HG02763 (cell line): ENCODE data around the gene RPL39L.
"Not testable (repeated sequence)": the region's sequence is repeated elsewhere in the genome, so short reads cannot be mapped to it uniquely, and the experiment has no call there.

Experiments used
- ATAC-seq: cut with Tn5 transposase; IDR thresholded peaks from one replicate; pipeline ENCODE4 v1.9.1; 2021; ENCODE audit warnings: mild to moderate bottlenecking, moderate library complexity; ENCODE audit not compliant: unreplicated experiment

Gene RPL39L

GRCh38 chr3:187145149-187145895 is 6.0 kb upstream of the RPL39L start:
- no peak for ATAC-seq

- no peak for ATAC-seq
Measured at GRCh38 chr3:187139895-187140253, 578 bp upstream of the RPL39L start.

DNA sequence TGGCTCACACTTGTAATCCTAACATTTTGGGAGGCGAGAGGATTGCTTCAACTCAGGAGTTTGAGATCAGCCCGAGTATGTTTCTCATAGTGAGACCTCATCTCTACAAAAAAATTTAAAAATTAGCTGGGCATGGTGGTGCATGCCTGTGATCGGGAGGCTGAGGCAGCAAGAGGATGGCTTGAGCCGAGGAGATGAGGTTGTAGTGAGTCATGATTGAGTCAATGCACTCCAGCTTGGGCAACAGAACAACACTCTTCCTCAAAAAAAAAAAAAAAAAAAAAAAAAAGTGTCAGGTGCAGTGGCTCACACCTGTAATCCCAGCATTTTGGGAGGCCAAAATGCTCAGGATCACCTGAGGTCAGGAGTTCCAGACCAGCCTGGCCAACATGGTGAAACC is 2.4 kb downstream of the RPL39L start:
- no peak for ATAC-seq

GRCh38 chr3:187136337-187136736 is 3.0 kb downstream of the RPL39L start:
- no peak for ATAC-seq

DNA sequence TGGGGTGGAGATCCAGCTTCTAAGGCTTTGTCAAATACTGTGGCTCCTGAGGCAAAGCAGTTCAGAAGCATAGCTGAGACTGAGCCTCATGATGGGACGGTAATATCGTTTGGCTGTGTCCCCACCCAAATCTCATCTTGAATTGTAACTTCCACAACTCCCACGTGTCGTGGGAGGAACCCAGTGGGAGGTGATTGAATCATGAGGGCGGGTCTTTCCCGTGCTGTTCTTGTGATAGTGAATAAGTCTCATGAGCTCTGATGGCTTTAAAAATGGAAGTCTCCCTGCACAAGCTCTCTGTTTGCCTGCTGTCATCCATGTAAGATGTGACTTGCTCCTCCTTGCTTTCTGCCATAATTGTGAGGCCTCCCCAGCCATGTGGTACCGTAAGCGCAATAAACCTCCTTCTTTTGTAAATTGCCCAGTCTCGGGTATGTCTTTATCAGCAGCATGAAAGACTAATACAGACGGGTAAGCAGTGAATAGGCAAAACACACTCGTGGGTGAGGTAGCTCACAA is 4.1 kb downstream of the RPL39L start:
- ATAC-seq: not testable (repeated sequence)

DNA sequence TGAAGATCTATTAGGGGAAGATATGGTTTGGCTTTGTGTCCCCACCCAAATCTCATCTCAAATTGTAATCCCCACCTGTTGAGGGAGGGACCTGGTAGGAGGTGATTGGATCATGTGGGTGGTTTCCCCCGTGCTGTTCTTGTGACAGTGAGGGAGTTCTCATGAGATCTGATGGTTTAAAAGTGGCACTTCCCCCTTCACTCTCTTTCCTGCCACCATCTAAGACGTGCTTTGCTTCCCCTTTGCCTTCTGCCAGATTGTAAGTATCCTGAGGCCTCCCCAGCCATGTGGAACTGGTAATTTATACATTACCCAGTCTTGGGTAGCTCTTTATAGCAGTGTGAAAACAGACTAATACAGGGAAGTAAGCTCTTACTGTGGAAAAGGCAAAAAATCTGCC is 6.1 kb downstream of the RPL39L start:
- ATAC-seq: not testable (repeated sequence)

GRCh38 chr3:187132666-187133065 is 6.6 kb downstream of the RPL39L start:
- no peak for ATAC-seq

- no peak for ATAC-seq
Measured at GRCh38 chr3:187131981-187132380, 7.3 kb downstream of the RPL39L start.

DNA sequence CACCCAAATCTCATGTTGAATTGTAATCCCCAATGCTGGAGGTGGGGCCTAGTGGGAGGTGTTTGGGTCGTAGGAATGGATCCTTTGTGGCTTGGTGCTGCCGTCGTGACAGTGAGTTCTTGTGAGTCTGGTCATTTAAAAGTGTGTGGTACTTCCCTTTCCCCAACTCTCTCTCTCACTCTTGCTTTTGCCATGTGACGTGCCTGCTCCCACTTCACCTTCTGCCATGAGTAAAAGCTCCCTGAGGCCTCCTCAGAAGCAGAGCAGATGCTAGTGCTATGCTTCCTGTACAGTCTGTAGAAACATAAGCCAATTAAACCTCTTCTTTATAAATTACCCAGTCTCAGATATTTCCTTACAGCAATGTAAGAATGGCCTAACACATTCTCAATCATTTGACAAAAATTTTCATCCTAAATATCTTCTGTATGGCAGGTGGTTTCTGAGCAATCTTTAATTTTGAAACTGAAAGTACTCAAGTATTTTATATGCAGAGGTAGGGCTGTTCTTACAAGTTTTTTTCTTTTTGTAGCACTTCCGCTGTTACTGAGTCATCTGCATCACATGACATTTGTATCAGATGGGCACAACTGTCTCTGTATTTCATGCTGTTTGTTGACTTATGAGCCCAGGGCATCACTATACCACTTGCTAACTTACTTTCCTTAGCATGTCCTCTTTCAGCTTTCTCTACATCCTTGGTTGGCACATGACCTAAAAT is 8.8 kb downstream of the RPL39L start:
- peak; percentile 66 for ATAC-seq

GRCh38 chr3:187125319-187126031 is 13.8 kb downstream of the RPL39L start:
- ATAC-seq: no peak

- ATAC-seq: no peak
Measured at GRCh38 chr3:187122261-187122660, 17.0 kb downstream of the RPL39L start.

DNA sequence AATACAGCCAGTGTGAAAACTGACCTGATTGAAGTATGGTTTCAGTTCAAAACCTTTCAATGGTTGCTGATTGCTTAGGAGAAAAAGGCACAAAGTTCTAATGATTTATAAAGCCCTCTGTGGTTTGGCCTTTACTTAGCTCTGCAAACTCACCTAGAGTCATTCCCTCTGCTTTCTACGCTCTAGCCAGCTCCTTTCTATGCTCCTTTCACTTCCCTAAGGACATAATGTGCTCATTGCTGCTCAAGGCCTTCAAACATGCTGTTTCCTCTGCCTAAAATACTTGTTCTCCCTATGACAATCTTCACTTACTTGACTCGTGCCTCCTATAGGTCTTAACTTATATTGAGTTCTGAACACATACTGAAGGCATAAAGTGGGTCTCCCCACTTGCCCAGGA is 19.0 kb downstream of the RPL39L start:
- no peak for ATAC-seq

DNA sequence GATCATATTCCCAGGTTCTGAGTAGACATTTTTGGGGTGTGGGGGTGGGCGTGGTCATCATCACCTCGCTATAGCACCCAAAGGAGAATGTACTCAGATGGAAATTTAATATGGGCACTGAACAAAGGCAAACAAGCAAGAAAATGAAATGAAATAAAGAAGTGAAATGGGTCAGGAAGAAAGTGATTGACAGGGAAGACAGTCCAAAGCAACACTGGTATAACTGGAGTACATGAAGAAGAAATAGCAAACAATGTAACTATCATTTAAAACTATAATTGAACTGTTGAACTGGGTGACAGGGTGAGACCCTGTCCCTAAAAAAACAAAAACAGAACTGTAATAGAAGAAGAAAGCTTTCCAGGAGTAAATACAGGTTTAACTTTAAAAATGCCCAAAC is 24.8 kb downstream of the RPL39L start:
- ATAC-seq: no peak

GRCh38 chr3:187112934-187113793 is 26.1 kb downstream of the RPL39L start:
- ATAC-seq: no peak

- ATAC-seq: no peak
Measured at GRCh38 chr3:187110156-187110555, 29.1 kb downstream of the RPL39L start.

GRCh38 chr3:187107989-187108388 is 31.3 kb downstream of the RPL39L start:
- ATAC-seq: no peak

DNA sequence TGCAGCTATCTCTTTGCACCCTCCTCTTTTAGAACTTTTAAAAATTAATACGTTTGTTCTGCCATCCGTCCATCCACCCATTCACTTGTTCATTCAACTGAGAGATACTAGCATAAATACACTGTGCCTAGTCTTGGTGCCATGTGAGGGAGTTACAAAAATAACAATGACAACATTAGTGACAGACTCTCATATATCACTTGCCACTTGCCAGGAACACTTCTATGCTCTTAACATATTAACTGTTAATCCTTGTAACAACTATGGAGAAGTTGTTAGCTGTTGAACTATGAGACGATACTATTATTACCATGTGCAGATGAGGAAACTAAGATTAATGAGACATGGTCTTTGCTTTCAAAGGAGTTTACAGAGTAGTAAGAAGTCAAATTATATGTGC is 33.6 kb downstream of the RPL39L start:
- no peak for ATAC-seq

DNA sequence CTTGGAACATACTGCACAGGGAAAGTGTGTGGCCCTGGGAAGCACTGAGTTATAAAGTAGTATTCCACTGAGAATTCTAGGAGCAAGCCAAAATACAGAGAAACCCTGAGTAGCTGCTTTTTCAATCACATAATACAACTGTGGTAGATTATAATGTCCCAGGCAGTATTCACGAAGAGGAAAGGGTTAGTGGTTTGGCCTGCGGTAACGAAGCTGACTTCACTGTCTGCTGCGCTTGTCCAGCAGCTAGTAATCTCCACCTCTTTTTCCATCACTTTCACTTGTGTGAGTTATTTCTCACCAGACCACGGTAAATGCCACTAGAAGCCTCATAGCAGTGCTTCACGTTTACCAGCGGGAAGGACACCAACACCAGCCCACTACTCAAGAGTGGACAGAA is 34.4 kb downstream of the RPL39L start:
- no peak for ATAC-seq

DNA sequence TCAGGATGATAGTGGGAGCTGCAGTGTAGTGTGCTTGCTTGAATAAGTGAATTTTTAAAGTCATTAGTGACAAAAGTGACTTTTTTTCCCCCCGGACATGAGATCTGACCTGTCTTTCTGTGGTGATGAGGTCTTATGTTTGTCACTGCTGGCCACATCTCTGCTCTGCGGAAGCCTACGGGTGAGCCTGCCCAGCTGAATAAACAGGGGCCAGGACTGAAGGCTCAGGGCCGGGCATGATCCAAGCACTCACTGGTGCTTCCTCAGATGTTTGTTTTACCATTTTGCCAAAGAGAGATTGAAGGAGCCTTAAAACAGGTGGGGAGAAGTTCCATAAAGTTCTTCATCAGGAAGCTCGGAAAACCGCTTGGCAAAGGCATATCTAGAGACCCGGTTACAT is 35.0 kb downstream of the RPL39L start:
- no peak for ATAC-seq

DNA sequence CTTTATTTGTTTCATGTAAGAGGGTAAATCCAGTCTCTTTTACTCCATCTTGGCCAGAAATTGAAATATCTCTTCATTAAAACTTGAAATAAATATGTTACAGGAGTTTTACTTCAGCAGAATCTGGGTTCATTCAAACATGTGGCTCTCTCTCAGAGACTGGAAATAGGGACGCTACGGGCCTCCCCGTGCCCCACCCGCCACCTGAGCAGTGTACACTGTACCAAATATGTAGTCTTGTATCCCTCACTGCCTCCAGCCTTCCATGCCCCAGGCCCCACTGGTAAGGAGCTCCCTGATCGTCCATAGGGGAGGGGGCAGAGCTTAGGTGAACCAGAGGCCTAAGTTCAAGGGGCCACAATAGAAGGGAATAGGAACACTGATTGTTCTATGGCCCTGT is 36.0 kb downstream of the RPL39L start:
- no peak for ATAC-seq
